Measurements from ENCODE around the gene RGS7. TPM values are rescaled to one million over a fixed set of nuclear protein-coding genes. Genes with fewer than 3 reads are reported as not detected.

The RGS7 gene
- total and polyA plus RNA-seq, 2 of the 4 experiments (the other 2 are of a cell fraction) = 0.58 to 0.72 TPM

GRCh38 chr1:241171991-241172390 lies 185.0 kb downstream of the RGS7 start:
- Histone ChIP-seq H3K9ac (ENCODE audit: low read depth, low read length) (no peak overlapping the region), H2AFZ (replicated peaks; ENCODE audit: low read length, poor library complexity) (no peak overlapping the region), H3K27me3 (ENCODE audit: control insufficient read depth, insufficient read depth, low read length) (no peaks in the 10 kb centered on the region), H3K9me3 (ENCODE audit: control insufficient read depth, insufficient read depth, low read length) (peaks cover 9% of the 10 kb centered on the region; the same call in 1 of the 2 replicates), H3K4me2 (ENCODE audit: low read depth, low read length) (no peak overlapping the region), H4K91ac (ENCODE audit: insufficient read depth, low read depth, low read length) (no peak overlapping the region), H4K5ac (ENCODE audit: low read depth, low read length) (no peak overlapping the region), H2BK5ac (ENCODE audit: low read depth, low read length, poor library complexity, severe bottlenecking) (no peak overlapping the region), H3K56ac (ENCODE audit: extremely low read depth, insufficient read depth, low read length) (no peak overlapping the region), H2BK20ac (ENCODE audit: low read depth, low read length) (no peak overlapping the region), H2BK15ac (ENCODE audit: low read depth, low read length) (no peak overlapping the region), H3K4me1 (ENCODE audit: control insufficient read depth, insufficient read depth, low read length) (no peaks in the 10 kb centered on the region), H2BK120ac (ENCODE audit: low read depth, low read length) (no peak overlapping the region), H3K23ac (ENCODE audit: low read depth, low read length) (no peak overlapping the region), H3K79me1 (ENCODE audit: low read depth in 1 of 2, low read length in 2 of 2) (no peaks in the 10 kb centered on the region), H3K9me1 (ENCODE audit: insufficient read depth, low read length) (no peaks in the 10 kb centered on the region), H2AK5ac (ENCODE audit: low read depth, low read length) (no peak overlapping the region), H2AK9ac (replicated peaks; ENCODE audit: low read depth, low read length, poor library complexity) (no peak overlapping the region), H3K27ac (ENCODE audit: insufficient read depth, low read length) (no peak overlapping the region), H3K4ac (ENCODE audit: low read depth, low read length) (no peak overlapping the region), H3K4me3 (ENCODE audit: insufficient read depth, low read depth, low read length) (no peak overlapping the region), H4K8ac (ENCODE audit: low read depth in 2 of 2, low read length in 2 of 2) (no peak overlapping the region), H3K14ac (replicated peaks; ENCODE audit: low read depth, low read length) (no peak overlapping the region), H3K36me3 (ENCODE audit: control insufficient read depth, insufficient read depth, low read length) (no peaks in the 10 kb centered on the region), H4K20me1 (ENCODE audit: insufficient read depth, low read length) (no peaks in the 10 kb centered on the region), H3K18ac (ENCODE audit: low read depth, low read length) (no peak overlapping the region)
- WGBS, 2 experiments (ENCODE audit: extremely low coverage in 2 of 2, insufficient read length in 1 of 2) = no CpG with 5 or more reads among the region's 3 CpGs
- ChIA-PET POLR2A (ENCODE audit: unreplicated experiment) (no interaction called here), CTCF (no interaction called here)
- DNase-seq (no peak), ATAC-seq (ENCODE audit: low read depth) (no peak)
- dilution Hi-C loops (cut with HindIII; ENCODE audit: low sequenced_read_pairs, unreplicated experiment) (no loop called here), intact Hi-C loops (cut with micrococcal nuclease) (no loop called here), in situ Hi-C loops (cut with MboI; ENCODE audit: low sequenced_read_pairs) (no loop called here)
- no peak for TF ChIP-seq MAZ (IDR thresholded peaks at IDR 0.05; ENCODE audit: borderline replicate concordance, low read depth, low read length)
- TF ChIP-seq USF2 (IDR thresholded peaks at IDR 0.05; ENCODE audit: low read depth, low read length) = no peak
- no peak for TF ChIP-seq BHLHE40 (IDR thresholded peaks at IDR 0.05; ENCODE audit: low read depth, low read length)
- TF ChIP-seq RCOR1 (IDR thresholded peaks at IDR 0.05; ENCODE audit: insufficient replicate concordance, low read length) = no peak
- TF ChIP-seq RAD21 (IDR thresholded peaks at IDR 0.05; ENCODE audit: low read length) = no peak
- no peak for TF ChIP-seq NFE2L2 (IDR thresholded peaks at IDR 0.05; ENCODE audit: low read depth, low read length)
- no peak for TF ChIP-seq MAFK (IDR thresholded peaks at IDR 0.05; ENCODE audit: low read depth, low read length)
- no peak for TF ChIP-seq CTCF (conservative IDR thresholded peaks at IDR 0.05; ENCODE audit: low read depth, low read length)
- no peak for TF ChIP-seq RFX5 (IDR thresholded peaks at IDR 0.05; ENCODE audit: low read depth, low read length)
- no peak for TF ChIP-seq ELK1 (IDR thresholded peaks at IDR 0.05; ENCODE audit: borderline replicate concordance, low read depth, low read length)
- no peak for TF ChIP-seq MXI1 (IDR thresholded peaks at IDR 0.05; ENCODE audit: borderline replicate concordance, low read depth, low read length)
- no peak for TF ChIP-seq CEBPB (IDR thresholded peaks at IDR 0.05; ENCODE audit: low read depth, low read length)
- TF ChIP-seq FOS (IDR thresholded peaks at IDR 0.05; ENCODE audit: low read depth, low read length) = no peak
- no peak for TF ChIP-seq SMC3 (IDR thresholded peaks at IDR 0.05; ENCODE audit: low read depth, low read length)
- no peak for TF ChIP-seq CHD1 (IDR thresholded peaks at IDR 0.05; ENCODE audit: low read depth, low read length)
- TF ChIP-seq POLR2A (IDR thresholded peaks at IDR 0.05; ENCODE audit: low read depth, low read length) = no peak
- no TSS peak for BruUV-seq (replicated peaks)

All from IMR-90 (cell line).